HL-60/S4 treated with retinoic acid at 250 ng/mL for 4 days and 3 days (cell line): ENCODE results near the gene KCNJ13.
"Not testable (repeated sequence)": the region's sequence is repeated elsewhere in the genome, so short reads cannot be mapped to it uniquely, and the experiment has no call there.

Experiments
- in situ Hi-C: fragments of 300-500 bp; cut with MboI; formaldehyde crosslinking; loops from 2 replicates; pipeline ENCODE4 v1.7.0; 2022; ENCODE audit warnings: low sequenced_read_pairs

KCNJ13 gene

GRCh38 chr2:232770207-232770606 lies 6.2 kb downstream of the KCNJ13 start:
- in situ Hi-C loops = no loop called here

- in situ Hi-C loops = no loop called here
These were observed 8.5 kb downstream of the KCNJ13 start for GRCh38 chr2:232767866-232768265.

GRCh38 chr2:232761301-232761907 lies 15.0 kb downstream of the KCNJ13 start:
- in situ Hi-C loops = no loop called here

DNA sequence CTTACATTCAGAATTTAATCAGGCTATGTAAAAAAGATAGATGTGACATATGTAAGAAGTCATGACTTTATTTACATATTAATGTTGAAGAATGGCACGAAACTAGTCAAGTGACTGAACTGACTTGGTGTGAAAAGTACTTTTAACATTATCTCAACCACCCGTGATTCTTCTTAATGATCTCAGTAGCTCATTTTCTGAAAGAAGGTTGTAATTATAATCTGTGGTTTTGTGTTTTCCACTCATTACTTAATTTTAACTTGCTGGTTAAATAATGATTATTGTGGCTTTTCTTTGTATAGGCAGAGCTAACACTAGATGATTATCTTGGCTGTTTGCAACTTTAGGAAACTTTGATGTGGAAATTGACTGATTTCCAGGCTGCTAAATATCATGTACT lies 18.5 kb downstream of the KCNJ13 start:
- in situ Hi-C loops = no loop called here

DNA sequence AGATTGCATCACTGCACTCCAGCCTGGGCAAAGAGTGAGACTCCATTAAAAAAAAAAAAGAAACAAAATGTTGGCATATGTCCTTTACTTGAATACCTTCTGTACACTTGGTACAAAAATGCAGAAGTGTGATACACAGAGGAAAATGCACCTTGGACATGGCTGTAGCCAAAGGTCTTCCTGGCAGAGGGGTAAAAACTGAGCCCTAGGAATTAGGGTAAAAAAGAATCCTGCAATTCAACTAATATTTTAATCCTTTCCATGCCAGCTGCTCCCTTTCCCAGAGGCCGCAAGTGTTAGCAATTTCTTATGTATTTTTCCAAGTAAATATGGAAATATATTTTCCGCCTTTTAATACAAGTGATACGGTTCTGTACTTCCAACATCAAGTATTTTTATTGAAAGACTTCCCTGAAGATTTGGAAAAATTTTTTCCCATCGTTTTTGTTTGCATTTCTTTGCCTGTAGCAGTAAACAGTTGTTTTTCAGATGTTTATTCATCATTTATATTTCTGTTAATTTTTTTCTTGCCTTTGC lies 26.2 kb downstream of the KCNJ13 start:
- in situ Hi-C loops = no loop called here

DNA sequence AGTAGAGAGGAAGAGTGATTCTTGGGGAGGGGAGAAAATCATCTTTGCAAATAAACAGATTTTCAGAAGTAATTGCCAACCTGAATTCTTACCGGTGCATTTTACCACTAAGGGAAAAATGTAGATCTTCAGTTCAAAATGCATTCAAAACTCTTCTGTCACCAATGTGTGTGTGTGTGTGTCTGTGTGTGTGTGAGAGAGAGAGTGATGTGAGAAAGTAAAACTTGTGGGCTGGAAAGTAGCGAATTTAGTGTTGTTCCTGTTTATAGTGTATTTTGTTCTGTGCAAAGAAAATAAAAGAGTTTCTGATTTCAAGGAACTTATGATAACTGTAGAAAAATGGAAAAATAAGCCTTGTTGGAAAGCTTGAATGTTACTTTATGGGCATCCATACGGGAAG lies 27.0 kb downstream of the KCNJ13 start:
- in situ Hi-C loops = no loop called here

GRCh38 chr2:232748038-232748437 lies 28.3 kb downstream of the KCNJ13 start:
- in situ Hi-C loops = no loop called here

GRCh38 chr2:232744963-232745362 lies 31.4 kb downstream of the KCNJ13 start:
- in situ Hi-C loops = no loop called here

DNA sequence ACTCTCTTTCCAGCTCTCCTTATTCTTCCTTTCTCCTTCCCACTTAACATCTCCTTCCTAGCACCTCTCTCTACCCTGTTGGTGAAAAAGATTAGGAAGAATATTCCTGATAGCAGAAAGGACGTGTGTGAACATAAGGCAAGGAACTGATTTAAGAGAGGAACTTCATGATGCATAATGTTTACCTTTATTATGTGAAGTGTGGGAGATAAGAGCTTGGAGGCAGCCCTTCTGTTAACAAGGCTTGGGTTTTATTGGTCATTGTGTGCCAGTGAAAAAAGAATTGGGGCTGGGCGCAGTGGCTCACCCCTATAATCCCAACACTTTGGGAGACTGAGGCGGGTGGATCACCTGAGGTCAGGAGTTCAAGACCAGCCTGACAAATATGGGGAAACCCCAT lies 34.4 kb downstream of the KCNJ13 start:
- in situ Hi-C loops = no loop called here

DNA sequence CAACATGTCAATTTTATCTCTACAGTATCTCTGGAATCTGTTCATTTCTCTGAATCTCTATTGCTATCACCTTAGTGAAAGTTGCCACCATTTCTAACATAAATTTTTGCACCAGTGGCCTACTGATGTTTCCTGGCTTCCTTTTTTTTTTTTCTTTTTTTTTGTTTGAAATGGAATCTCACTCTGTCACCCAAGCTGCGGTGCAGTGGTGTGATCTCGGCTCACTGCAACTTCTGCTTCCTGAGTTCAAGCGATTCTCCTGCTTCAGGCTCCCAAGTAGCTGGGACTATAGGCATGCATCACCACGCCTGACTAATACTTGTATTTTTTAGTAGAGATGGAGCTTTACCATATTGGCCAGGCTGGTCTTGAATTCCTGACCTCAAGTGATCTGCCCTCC lies 35.1 kb downstream of the KCNJ13 start:
- in situ Hi-C loops = no loop called here

- in situ Hi-C loops = no loop called here
These were observed 44.9 kb downstream of the KCNJ13 start for GRCh38 chr2:232731470-232731869.

GRCh38 chr2:232728785-232729184 lies 47.6 kb downstream of the KCNJ13 start:
- in situ Hi-C loops = no loop called here

DNA sequence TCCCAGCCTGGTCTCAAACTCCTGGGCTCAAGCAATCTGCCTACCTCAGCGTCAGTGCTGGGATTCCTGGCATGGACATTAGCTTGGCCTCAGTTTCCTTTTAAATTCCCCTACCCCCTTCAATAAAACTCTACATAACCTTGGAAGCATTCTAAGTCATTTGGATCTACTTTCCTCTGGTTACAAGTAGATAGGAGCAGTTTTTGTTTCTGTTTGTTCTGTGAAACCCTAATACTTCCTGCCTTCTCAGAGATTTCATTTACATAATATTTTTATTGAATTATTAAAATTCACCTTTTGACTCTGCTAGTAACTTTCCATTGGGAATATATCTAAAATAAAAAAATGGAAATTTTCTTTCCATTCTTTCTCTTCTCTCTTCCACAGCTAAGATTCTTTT lies 53.3 kb downstream of the KCNJ13 start:
- in situ Hi-C loops = no loop called here

- in situ Hi-C loops = no loop called here
These were observed 54.5 kb downstream of the KCNJ13 start for GRCh38 chr2:232721882-232722281.

DNA sequence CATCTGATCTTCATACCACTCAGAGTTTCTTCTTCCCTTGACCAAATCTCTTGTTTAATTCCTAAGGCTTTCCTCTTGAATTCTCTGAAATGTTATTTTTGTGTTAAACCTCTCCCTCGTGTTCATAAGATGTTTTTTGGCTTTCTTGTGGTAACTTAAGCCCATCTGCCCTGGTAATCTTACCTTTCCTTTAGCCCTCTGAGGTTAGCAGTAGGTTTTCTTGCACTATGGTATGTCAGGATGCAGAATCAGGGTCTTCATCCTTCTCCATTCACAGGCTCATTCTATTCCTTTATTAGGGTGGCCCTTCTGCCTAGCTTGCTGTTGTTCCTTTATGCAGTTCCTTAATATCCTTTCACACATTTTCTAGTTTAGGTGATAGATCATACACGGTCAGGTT lies 55.1 kb downstream of the KCNJ13 start:
- in situ Hi-C loops = no loop called here

- in situ Hi-C loops = not testable (repeated sequence)
These were observed 56.3 kb downstream of the KCNJ13 start for GRCh38 chr2:232720056-232720455.
